ENCODE data around the gene EXOC1L. TPM values are rescaled to one million over a fixed set of nuclear protein-coding genes. Genes with fewer than 3 reads are reported as not detected.

EXOC1L gene
- total RNA-seq, 1 experiment from 2014 or later, result not detected

DNA sequence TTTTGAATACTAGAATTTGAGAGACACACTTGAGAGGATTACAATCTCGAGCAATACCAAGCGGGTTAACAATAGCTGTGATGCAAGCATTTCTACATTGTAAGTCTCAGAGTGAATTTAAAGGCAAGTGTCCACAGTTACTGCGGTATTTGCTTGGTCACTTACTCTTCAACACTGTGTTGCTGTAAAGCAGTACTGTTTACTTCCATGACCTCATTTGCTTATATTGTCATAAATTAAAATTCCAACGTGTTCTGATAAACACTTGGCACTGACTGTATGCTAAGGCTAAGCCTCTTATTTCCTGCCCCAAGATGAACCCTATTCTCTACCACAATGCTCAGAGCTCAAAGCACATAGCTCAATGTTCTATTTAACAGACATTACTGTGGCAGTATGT, 11.1 kb downstream of the EXOC1L start:
- intact Hi-C loops (cut with micrococcal nuclease; ENCODE audit: unreplicated experiment) (no loop called here), in situ Hi-C loops (cut with HindIII; ENCODE audit: low pct_unique_long_range_greater_than_20kb, low sequenced_read_pairs) (no loop called here)
- ATAC-seq (no peak), DNase-seq (ENCODE audit: low read depth, low spot score) (no peak)
- no peaks in the 10 kb centered on the region for H3K9me3 ChIP-seq (ENCODE audit: control insufficient read depth, insufficient read depth, low read depth, low read length)
- BruUV-seq (replicated peaks), result no TSS peak
- H3K27me3 ChIP-seq (ENCODE audit: control insufficient read depth, insufficient read depth, low read length), result no peaks in the 10 kb centered on the region
- H3K4me1 ChIP-seq (ENCODE audit: control insufficient read depth, insufficient read depth, low read length), result no peaks in the 10 kb centered on the region
- CTCF ChIA-PET, result no interaction called here
- TF ChIP-seq POLR2AphosphoS5 (IDR thresholded peaks at IDR 0.05; ENCODE audit: low read depth, low read length), result no peak
- no peak for TF ChIP-seq SIN3A (IDR thresholded peaks at IDR 0.05; ENCODE audit: borderline replicate concordance, insufficient read depth, low read depth, low read length)
- TF ChIP-seq, protein P1, sequence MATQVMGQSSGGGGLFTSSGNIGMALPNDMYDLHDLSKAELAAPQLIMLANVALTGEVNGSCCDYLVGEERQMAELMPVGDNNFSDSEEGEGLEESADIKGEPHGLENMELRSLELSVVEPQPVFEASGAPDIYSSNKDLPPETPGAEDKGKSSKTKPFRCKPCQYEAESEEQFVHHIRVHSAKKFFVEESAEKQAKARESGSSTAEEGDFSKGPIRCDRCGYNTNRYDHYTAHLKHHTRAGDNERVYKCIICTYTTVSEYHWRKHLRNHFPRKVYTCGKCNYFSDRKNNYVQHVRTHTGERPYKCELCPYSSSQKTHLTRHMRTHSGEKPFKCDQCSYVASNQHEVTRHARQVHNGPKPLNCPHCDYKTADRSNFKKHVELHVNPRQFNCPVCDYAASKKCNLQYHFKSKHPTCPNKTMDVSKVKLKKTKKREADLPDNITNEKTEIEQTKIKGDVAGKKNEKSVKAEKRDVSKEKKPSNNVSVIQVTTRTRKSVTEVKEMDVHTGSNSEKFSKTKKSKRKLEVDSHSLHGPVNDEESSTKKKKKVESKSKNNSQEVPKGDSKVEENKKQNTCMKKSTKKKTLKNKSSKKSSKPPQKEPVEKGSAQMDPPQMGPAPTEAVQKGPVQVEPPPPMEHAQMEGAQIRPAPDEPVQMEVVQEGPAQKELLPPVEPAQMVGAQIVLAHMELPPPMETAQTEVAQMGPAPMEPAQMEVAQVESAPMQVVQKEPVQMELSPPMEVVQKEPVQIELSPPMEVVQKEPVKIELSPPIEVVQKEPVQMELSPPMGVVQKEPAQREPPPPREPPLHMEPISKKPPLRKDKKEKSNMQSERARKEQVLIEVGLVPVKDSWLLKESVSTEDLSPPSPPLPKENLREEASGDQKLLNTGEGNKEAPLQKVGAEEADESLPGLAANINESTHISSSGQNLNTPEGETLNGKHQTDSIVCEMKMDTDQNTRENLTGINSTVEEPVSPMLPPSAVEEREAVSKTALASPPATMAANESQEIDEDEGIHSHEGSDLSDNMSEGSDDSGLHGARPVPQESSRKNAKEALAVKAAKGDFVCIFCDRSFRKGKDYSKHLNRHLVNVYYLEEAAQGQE (IDR thresholded peaks at IDR 0.05; ENCODE audit: insufficient read depth in 1 of 2, low read depth in 2 of 2, low read length in 1 of 2), result no peak
- TF ChIP-seq, protein P2, sequence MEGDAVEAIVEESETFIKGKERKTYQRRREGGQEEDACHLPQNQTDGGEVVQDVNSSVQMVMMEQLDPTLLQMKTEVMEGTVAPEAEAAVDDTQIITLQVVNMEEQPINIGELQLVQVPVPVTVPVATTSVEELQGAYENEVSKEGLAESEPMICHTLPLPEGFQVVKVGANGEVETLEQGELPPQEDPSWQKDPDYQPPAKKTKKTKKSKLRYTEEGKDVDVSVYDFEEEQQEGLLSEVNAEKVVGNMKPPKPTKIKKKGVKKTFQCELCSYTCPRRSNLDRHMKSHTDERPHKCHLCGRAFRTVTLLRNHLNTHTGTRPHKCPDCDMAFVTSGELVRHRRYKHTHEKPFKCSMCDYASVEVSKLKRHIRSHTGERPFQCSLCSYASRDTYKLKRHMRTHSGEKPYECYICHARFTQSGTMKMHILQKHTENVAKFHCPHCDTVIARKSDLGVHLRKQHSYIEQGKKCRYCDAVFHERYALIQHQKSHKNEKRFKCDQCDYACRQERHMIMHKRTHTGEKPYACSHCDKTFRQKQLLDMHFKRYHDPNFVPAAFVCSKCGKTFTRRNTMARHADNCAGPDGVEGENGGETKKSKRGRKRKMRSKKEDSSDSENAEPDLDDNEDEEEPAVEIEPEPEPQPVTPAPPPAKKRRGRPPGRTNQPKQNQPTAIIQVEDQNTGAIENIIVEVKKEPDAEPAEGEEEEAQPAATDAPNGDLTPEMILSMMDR (IDR thresholded peaks at IDR 0.05), result no peak
- no peak for TF ChIP-seq TCF7L2 (IDR thresholded peaks at IDR 0.05; ENCODE audit: low read depth, low read length)
- no peak overlapping the region for H3K27ac ChIP-seq (ENCODE audit: low read length)
- H3K36me3 ChIP-seq (ENCODE audit: control insufficient read depth, insufficient read depth, low read length), result no peaks in the 10 kb centered on the region
- POLR2A ChIA-PET, result interaction anchor here (0.5 kb wide), 1 partner anchor 502 kb away, joined by 3 read pairs; no protein-coding TSS in a partner anchor
- H3K4me3 ChIP-seq (ENCODE audit: low read depth in 2 of 2, low read length in 2 of 2), result no peak overlapping the region

DNA sequence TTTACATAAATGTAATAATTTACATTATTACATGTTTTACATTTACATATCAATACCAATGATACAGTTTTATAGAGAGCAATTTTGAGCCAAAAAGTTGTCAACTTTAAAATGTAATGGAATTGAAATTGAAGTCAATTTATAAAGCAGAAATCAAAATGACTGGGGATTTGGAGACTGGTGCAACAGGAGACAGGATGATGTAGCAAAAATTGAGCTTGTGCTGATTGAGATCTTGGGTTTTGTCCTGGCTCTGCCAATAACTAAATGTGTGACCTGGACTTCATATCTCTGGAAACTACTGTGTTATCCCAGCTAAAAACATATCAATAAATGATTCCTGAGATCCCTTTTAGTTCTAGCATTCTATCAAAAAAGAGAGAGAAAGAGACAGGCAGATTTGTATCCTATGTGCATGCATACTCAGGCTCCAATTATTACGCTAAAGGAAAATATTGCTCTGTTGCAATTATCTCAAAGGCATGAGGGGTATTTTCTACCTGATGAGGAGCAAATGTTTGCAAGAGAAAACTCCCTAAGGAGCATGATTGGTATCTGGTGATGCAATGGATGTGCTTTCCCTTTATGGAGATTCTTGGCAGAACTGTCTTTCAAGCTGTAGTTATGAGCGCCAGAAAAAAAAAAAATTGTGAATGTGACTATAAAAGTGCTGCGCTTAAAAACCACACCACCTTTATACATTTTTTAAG, 14.7 kb downstream of the EXOC1L start:
- H3K9me3 ChIP-seq (ENCODE audit: control insufficient read depth, insufficient read depth, low read depth, low read length), result no peaks in the 10 kb centered on the region
- H3K36me3 ChIP-seq (ENCODE audit: control insufficient read depth, insufficient read depth, low read length), result no peaks in the 10 kb centered on the region
- TF ChIP-seq TCF7L2 (IDR thresholded peaks at IDR 0.05; ENCODE audit: low read depth, low read length) (no peak), POLR2AphosphoS5 (IDR thresholded peaks at IDR 0.05; ENCODE audit: low read depth, low read length) (no peak), SIN3A (IDR thresholded peaks at IDR 0.05; ENCODE audit: borderline replicate concordance, insufficient read depth, low read depth, low read length) (no peak)
- TF ChIP-seq, protein P1 (IDR thresholded peaks at IDR 0.05; ENCODE audit: insufficient read depth in 1 of 2, low read depth in 2 of 2, low read length in 1 of 2), result no peak
- TF ChIP-seq, protein P2 (IDR thresholded peaks at IDR 0.05), result no peak
- ATAC-seq (no peak), DNase-seq (ENCODE audit: low read depth, low spot score) (no peak)
- CTCF ChIA-PET, result no interaction called here
- intact Hi-C loops (cut with micrococcal nuclease; ENCODE audit: unreplicated experiment) (no loop called here), in situ Hi-C loops (cut with HindIII; ENCODE audit: low pct_unique_long_range_greater_than_20kb, low sequenced_read_pairs) (no loop called here)
- no TSS peak for BruUV-seq (replicated peaks)
- no peaks in the 10 kb centered on the region for H3K27me3 ChIP-seq (ENCODE audit: control insufficient read depth, insufficient read depth, low read length)
- H3K27ac ChIP-seq (ENCODE audit: low read length), result no peak overlapping the region
- H3K4me1 ChIP-seq (ENCODE audit: control insufficient read depth, insufficient read depth, low read length), result no peaks in the 10 kb centered on the region
- H3K4me3 ChIP-seq (ENCODE audit: low read depth in 2 of 2, low read length in 2 of 2), result no peak overlapping the region
- POLR2A ChIA-PET, result interaction anchor here (0.7 kb wide), 1 partner anchor 522 kb away, joined by 3 read pairs; no protein-coding TSS in a partner anchor

All from Panc1 (cell line).